ENCODE measurements around the gene GRID1.

Gene GRID1

GRCh38 chr10:86205306-86206239 is 161.0 kb downstream of the GRID1 start:
- H3K36me3 Mint-ChIP-seq = no peaks in the 10 kb centered on the region
- H3K4me1 Mint-ChIP-seq = no peaks in the 10 kb centered on the region
- no peaks in the 10 kb centered on the region for H3K9me3 Mint-ChIP-seq
- H3K27ac Mint-ChIP-seq = no peak overlapping the region
- peaks cover 7% of the 10 kb centered on the region for H3K27me3 Mint-ChIP-seq
- no peak for ATAC-seq
- H3K4me3 Mint-ChIP-seq = no peak overlapping the region

- no peak for ATAC-seq
- H3K4me3 Mint-ChIP-seq = no peak overlapping the region
- peaks cover 12% of the 10 kb centered on the region for H3K27me3 Mint-ChIP-seq
- no peaks in the 10 kb centered on the region for H3K9me3 Mint-ChIP-seq
- no peaks in the 10 kb centered on the region for H3K4me1 Mint-ChIP-seq
- H3K36me3 Mint-ChIP-seq = no peaks in the 10 kb centered on the region
- H3K27ac Mint-ChIP-seq = no peak overlapping the region
Observed at GRCh38 chr10:86204421-86205305, 161.9 kb downstream of the GRID1 start.

- no peak for ATAC-seq
- H3K4me3 Mint-ChIP-seq = no peak overlapping the region
- H3K9me3 Mint-ChIP-seq = no peaks in the 10 kb centered on the region
- no peaks in the 10 kb centered on the region for H3K4me1 Mint-ChIP-seq
- no peaks in the 10 kb centered on the region for H3K36me3 Mint-ChIP-seq
- H3K27ac Mint-ChIP-seq = no peak overlapping the region
- H3K27me3 Mint-ChIP-seq = peaks cover 12% of the 10 kb centered on the region
Observed at GRCh38 chr10:86203162-86203905, 163.3 kb downstream of the GRID1 start.

GRCh38 chr10:86202226-86202735 is 164.3 kb downstream of the GRID1 start:
- peaks cover 14% of the 10 kb centered on the region for H3K27me3 Mint-ChIP-seq
- no peak overlapping the region for H3K27ac Mint-ChIP-seq
- H3K4me3 Mint-ChIP-seq = no peak overlapping the region
- no peaks in the 10 kb centered on the region for H3K4me1 Mint-ChIP-seq
- no peaks in the 10 kb centered on the region for H3K9me3 Mint-ChIP-seq
- H3K36me3 Mint-ChIP-seq = no peaks in the 10 kb centered on the region
- ATAC-seq = no peak

- no peak for ATAC-seq
- peaks cover 28% of the 10 kb centered on the region for H3K27me3 Mint-ChIP-seq
- H3K4me1 Mint-ChIP-seq = no peaks in the 10 kb centered on the region
- no peaks in the 10 kb centered on the region for H3K9me3 Mint-ChIP-seq
- H3K4me3 Mint-ChIP-seq = no peak overlapping the region
- no peak overlapping the region for H3K27ac Mint-ChIP-seq
- no peaks in the 10 kb centered on the region for H3K36me3 Mint-ChIP-seq
Observed at GRCh38 chr10:86200867-86201266, 165.7 kb downstream of the GRID1 start.

GRCh38 chr10:86200269-86200668 is 166.3 kb downstream of the GRID1 start:
- no peaks in the 10 kb centered on the region for H3K4me1 Mint-ChIP-seq
- H3K9me3 Mint-ChIP-seq = no peaks in the 10 kb centered on the region
- no peak overlapping the region for H3K4me3 Mint-ChIP-seq
- H3K27ac Mint-ChIP-seq = no peak overlapping the region
- H3K27me3 Mint-ChIP-seq = peaks cover 32% of the 10 kb centered on the region
- no peak for ATAC-seq
- no peaks in the 10 kb centered on the region for H3K36me3 Mint-ChIP-seq

- H3K4me1 Mint-ChIP-seq = no peaks in the 10 kb centered on the region
- ATAC-seq = no peak
- peaks cover 32% of the 10 kb centered on the region for H3K27me3 Mint-ChIP-seq
- no peak overlapping the region for H3K4me3 Mint-ChIP-seq
- H3K9me3 Mint-ChIP-seq = no peaks in the 10 kb centered on the region
- no peak overlapping the region for H3K27ac Mint-ChIP-seq
- H3K36me3 Mint-ChIP-seq = no peaks in the 10 kb centered on the region
Observed at GRCh38 chr10:86199041-86199440, 167.6 kb downstream of the GRID1 start.

GRCh38 chr10:86198271-86198670 is 168.3 kb downstream of the GRID1 start:
- H3K4me3 Mint-ChIP-seq = no peak overlapping the region
- H3K4me1 Mint-ChIP-seq = no peaks in the 10 kb centered on the region
- peaks cover 32% of the 10 kb centered on the region for H3K27me3 Mint-ChIP-seq
- H3K9me3 Mint-ChIP-seq = no peaks in the 10 kb centered on the region
- H3K27ac Mint-ChIP-seq = no peak overlapping the region
- ATAC-seq = no peak
- H3K36me3 Mint-ChIP-seq = no peaks in the 10 kb centered on the region

GRCh38 chr10:86197166-86197790 is 169.3 kb downstream of the GRID1 start:
- Mint-ChIP-seq H3K9me3 (no peaks in the 10 kb centered on the region), H3K27me3 (peaks cover 36% of the 10 kb centered on the region), H3K36me3 (no peaks in the 10 kb centered on the region), H3K4me1 (no peaks in the 10 kb centered on the region), H3K27ac (no peak overlapping the region), H3K4me3 (no peak overlapping the region)
- no peak for ATAC-seq

- Mint-ChIP-seq H3K27me3 (peaks cover 46% of the 10 kb centered on the region), H3K36me3 (no peaks in the 10 kb centered on the region), H3K4me1 (no peaks in the 10 kb centered on the region), H3K9me3 (no peaks in the 10 kb centered on the region), H3K27ac (no peak overlapping the region), H3K4me3 (no peak overlapping the region)
- no peak for ATAC-seq
Observed at GRCh38 chr10:86195521-86196157, 171.0 kb downstream of the GRID1 start.

GRCh38 chr10:86194684-86195083 is 171.9 kb downstream of the GRID1 start:
- Mint-ChIP-seq H3K27me3 (peaks cover 50% of the 10 kb centered on the region), H3K36me3 (no peaks in the 10 kb centered on the region), H3K4me1 (no peaks in the 10 kb centered on the region), H3K27ac (no peak overlapping the region), H3K9me3 (no peaks in the 10 kb centered on the region), H3K4me3 (no peak overlapping the region)
- ATAC-seq = no peak

GRCh38 chr10:86193841-86194240 is 172.8 kb downstream of the GRID1 start:
- H3K4me1 Mint-ChIP-seq = no peaks in the 10 kb centered on the region
- H3K36me3 Mint-ChIP-seq = no peaks in the 10 kb centered on the region
- H3K27ac Mint-ChIP-seq = no peak overlapping the region
- H3K9me3 Mint-ChIP-seq = no peaks in the 10 kb centered on the region
- H3K4me3 Mint-ChIP-seq = no peak overlapping the region
- peaks cover 59% of the 10 kb centered on the region for H3K27me3 Mint-ChIP-seq
- ATAC-seq = no peak

GRCh38 chr10:86192691-86193090 is 173.9 kb downstream of the GRID1 start:
- Mint-ChIP-seq H3K27ac (no peak overlapping the region), H3K36me3 (no peaks in the 10 kb centered on the region), H3K4me1 (no peaks in the 10 kb centered on the region), H3K27me3 (peaks cover 67% of the 10 kb centered on the region), H3K9me3 (no peaks in the 10 kb centered on the region), H3K4me3 (no peak overlapping the region)
- no peak for ATAC-seq

GRCh38 chr10:86192147-86192546 is 174.4 kb downstream of the GRID1 start:
- no peak overlapping the region for H3K27ac Mint-ChIP-seq

More at GRCh38 chr10:86192147-86192546, 174.4 kb downstream of the GRID1 start:
- no peak for ATAC-seq
- no peaks in the 10 kb centered on the region for H3K4me1 Mint-ChIP-seq
- peaks cover 63% of the 10 kb centered on the region for H3K27me3 Mint-ChIP-seq
- no peaks in the 10 kb centered on the region for H3K36me3 Mint-ChIP-seq
- no peak overlapping the region for H3K4me3 Mint-ChIP-seq
- H3K9me3 Mint-ChIP-seq = no peaks in the 10 kb centered on the region
